Raji (cell line): Measurements from ENCODE around the gene NCOA7.

Source experiments
- POLR2A ChIP-seq: IDR thresholded peaks from 2 replicates; pipeline ENCODE4 v1.6.1; 2011; ENCODE audit warnings: low read depth, low read length, control low read depth; ENCODE audit not compliant: insufficient read depth

NCOA7 gene

DNA sequence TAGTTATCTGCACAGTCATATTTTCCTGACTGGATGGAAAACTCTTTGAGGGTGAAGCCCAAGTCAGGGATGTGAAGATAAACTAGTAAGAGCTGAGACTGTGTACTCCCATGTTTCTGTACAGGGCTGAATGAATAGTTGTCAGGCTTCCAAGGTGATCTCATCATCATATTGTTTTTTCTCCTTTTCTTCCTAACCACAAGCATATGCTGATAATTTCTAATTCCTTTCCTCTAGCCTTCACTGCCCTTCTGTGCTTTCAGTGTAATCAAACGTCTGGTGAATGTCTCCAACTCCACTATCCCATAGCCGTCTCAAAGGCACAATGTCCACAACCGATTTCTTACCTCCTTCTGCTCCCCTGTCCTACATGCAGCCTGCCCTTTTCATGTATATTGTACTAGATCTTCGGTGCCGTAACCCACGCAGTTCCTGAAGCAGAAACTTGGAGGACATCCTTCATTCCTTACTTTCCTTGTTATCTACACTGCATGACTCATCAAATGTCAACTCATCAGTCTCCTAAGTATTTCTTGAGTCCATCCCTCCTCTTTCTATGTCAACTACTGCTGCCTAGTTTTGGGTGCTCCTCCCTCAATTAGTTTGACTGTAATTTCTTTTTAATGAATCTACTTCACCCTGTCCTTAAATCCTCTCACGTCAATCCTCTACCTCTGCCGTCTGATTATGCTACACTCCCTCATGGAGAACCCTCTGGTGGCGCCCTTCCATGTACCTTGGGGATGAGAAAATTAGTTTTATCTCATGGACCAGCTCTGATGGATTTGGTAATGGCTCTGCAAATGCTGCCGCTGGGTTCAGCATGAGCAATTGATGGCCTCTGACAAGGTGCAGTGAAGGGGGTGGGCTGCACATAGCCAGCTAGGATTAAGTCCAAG, 21.9 kb downstream of the NCOA7 start:
- TF ChIP-seq POLR2A: no peak

DNA sequence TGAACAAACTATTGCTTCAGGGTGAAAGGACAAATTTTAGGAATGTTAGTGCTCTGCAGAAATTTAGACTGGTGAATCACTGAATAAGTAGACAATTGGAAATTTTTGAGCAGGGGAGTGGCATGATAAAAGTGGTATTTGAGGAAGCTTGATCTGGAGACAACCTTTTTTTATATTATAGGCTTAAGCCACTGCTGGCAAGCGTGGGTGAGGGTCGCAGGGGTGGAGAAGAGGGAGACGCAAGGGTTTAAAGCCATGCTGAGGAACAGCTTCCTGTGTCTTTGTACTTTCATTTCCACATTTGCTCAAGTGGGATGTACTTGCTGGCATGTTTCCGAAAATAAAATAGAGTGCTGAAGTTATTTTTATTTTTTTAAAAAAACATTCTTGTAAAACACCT, 23.7 kb downstream of the NCOA7 start:
- TF ChIP-seq POLR2A: no peak

- no peak for TF ChIP-seq POLR2A
Observed at GRCh38 chr6:125815080-125815910, 24.5 kb downstream of the NCOA7 start.

GRCh38 chr6:125816828-125817280, 26.1 kb downstream of the NCOA7 start:
- no peak for TF ChIP-seq POLR2A

DNA sequence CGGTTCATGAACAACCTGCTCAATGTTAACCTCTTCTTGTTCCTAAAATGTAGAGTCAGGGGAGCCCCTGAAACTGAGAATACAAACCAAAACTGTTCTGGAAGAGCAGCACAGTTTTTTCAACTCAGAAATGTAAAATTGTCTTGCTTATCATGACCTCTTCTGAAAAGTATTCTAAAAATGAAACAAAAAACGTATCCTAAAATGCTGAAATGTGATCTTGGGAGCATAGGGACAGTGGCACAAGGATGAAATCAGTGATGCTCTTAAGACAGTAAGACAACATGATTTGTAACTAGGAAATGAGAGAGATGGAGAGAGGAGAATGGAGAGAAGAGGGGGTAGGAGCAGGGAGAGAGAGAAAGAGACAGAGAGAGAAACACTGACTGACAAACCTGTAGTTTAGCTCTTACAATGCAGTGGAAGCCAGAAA, 27.5 kb downstream of the NCOA7 start:
- no peak for TF ChIP-seq POLR2A

DNA sequence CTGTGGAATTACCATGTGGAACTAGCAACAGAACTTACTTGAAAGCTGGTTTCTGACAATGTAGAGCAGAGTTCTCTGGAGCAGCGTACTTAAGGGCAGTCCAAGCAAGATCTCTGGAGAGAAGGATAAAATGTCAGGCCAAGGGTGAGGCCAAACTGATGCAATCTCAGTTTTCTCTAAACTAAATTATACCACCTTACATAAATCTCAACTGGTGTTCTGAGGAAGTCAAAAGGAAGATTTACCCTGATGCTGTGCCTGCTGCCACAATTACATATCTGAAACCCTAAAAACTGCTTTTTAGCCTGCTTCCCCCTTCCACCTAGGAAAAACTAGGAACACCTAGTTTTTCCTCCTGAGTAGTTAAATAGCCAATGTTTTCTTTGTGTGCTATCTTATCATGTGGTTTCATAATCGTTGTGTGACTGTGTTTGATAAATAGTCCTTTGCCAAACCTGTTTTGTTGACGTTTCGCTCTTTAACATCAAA, 28.1 kb downstream of the NCOA7 start:
- no peak for TF ChIP-seq POLR2A

DNA sequence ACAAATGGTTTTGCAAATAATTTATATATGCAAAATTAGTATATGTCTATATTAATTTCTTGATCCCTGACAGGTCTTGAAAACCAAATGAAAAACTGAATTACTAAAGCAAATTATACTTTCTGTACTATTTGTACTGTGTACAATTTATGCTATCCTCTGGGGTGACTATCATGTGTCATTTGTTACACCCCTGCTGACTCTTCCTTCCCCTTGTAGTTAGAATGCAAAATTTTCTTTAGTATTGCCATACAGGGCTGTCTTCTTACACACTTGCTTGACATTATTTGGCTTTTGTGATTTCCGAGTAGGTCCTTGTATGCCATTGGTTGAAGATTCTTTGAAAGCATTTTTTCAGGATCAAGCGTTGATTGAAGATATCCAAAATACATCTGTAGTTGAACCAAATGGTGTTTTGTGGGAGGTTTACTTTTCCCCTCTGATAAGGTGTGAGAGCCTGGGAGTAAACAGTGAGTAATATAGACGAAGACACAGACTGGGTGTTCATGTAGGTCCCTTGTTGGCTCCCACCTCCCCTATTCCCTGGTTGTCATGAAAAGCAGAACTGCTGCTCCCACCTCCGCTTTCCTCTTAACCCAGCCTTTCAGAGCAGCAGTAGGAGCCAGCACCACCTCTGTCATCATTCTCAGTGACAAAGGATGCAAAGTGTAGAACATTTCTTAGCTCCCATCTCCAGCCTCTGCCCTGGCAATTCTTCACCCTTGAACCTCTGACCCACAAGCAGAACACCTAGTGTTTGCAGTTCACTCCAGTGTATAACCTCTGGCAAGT, 29.0 kb downstream of the NCOA7 start:
- no peak for TF ChIP-seq POLR2A

GRCh38 chr6:125821825-125822281, 31.1 kb downstream of the NCOA7 start:
- no peak for TF ChIP-seq POLR2A

GRCh38 chr6:125823180-125823579, 32.4 kb downstream of the NCOA7 start:
- no peak for TF ChIP-seq POLR2A

- TF ChIP-seq POLR2A: no peak
Observed at GRCh38 chr6:125824946-125825771, 34.4 kb downstream of the NCOA7 start.

DNA sequence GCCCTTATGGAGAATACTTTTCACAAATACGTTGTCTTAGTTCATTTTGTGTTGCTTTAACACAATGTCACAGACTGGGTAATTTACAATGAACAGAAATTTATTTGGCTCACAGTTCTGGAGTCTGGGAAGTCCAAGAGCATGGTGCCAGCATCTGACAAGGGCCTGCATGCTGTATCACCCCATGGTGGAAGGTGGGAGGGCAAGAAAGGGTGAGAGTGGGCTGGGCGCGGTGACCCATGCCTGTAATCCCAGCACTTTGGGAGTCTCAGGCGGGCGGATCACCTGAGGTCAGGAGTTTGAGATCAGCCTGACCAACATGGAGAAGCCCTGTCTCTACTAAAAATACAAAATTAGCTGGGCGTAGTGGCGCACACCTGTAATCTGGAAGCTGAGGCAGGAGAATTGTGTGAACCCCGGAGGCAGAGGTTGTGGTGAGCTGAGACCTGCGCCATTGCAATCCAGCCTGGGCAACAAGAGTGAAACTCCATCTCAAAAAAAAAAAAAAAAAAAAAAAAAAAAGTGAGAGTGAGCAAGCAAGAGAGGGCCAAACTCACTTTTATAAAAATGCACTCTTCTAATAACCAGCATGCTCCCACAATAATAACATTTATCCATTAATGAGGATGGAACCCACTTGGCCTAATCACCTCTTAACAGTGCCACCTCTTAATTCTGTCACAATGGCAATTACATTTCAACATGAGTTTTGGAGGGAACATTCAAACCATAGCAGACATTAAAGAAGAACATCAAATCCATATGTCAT, 36.1 kb downstream of the NCOA7 start:
- no peak for TF ChIP-seq POLR2A

DNA sequence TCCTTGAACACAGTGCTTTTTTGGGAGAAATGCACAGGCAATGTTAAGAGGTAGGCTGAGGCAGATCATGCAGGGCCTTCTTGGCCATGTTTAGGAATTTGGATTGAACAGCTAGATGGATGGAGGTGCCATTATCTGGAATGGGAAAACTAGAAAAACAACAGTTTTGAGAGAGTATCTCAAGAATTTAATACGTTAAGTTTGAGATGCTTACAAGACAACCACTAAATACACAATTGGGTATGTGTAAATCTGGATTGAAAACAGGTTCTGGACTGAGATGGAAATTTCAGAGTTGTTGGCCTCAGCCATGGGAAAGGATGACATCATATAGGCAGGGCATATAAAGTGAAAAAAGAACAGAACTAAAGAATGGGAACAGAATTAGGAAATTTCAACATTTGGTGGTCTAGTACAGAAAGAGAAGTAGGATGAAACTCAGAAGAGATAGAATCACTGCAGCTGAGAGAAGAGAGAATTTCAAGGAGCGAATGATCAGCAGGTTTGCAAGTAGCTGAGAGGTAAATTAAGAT, 37.1 kb downstream of the NCOA7 start:
- TF ChIP-seq POLR2A: no peak

- TF ChIP-seq POLR2A: no peak
Observed at GRCh38 chr6:125828476-125829039, 37.8 kb downstream of the NCOA7 start.
